ENCODE measurements around the gene ACTG1. TPM values are rescaled to one million over a fixed set of nuclear protein-coding genes. Genes with fewer than 3 reads are reported as not detected.

Gene ACTG1
- total and polyA plus RNA-seq, 9 of the 15 experiments (the other 6 are each of a cell fraction or from before 2014, with no cell fraction given) = 224 to 1,775 (median 568) TPM

GRCh38 chr17:81550285-81550684 lies 37.7 kb upstream of the ACTG1 start:
- in situ Hi-C loops (cut with MboI) = no loop called here
- Histone ChIP-seq H3K4me1 (replicated peaks in 1 of 2; ENCODE audit: control insufficient read depth in 2 of 2, insufficient read depth in 2 of 2, low read length in 2 of 2) (peaks cover 19 to 64% of the 10 kb centered on the region in 2 experiments; a peak in 4 of 5 replicates), H3K36me3 (ENCODE audit: control insufficient read depth, insufficient read depth, low read length) (peaks cover 56% of the 10 kb centered on the region), H3K9me1 (ENCODE audit: control insufficient read depth, insufficient read depth, low read length) (peaks cover 4% of the 10 kb centered on the region), H3K27ac (ENCODE audit: extremely low read depth, low read depth, low read length) (no peak overlapping the region), H3K4me2 (ENCODE audit: insufficient read depth, low read length) (no peak overlapping the region), H3K9me3 (replicated peaks; ENCODE audit: control insufficient read depth, insufficient read depth, low read depth, low read length) (no peaks in the 10 kb centered on the region), H2AFZ (ENCODE audit: low read depth, low read length) (no peak overlapping the region), H3K27me3 (ENCODE audit: control insufficient read depth in 2 of 2, insufficient read depth in 2 of 2, low read length in 2 of 2) (no peaks in the 10 kb centered on the region), H3K9ac (ENCODE audit: insufficient read depth in 1 of 2, low read depth in 2 of 2, low read length in 2 of 2) (peak overlapping the region in 1 of 2 experiments; percentile 96; a peak in 2 of 4 replicates), H3K79me2 (ENCODE audit: control insufficient read depth, insufficient read depth, low read length) (peaks cover 37% of the 10 kb centered on the region), H4K20me1 (replicated peaks; ENCODE audit: control insufficient read depth, insufficient read depth, low read length) (peaks cover 12% of the 10 kb centered on the region; the same call in 1 of the 2 replicates), H3K4me3 (no peak overlapping the region)
- TF ChIP-seq TEAD4 (IDR thresholded peaks at IDR 0.05; ENCODE audit: low read length) = no peak
- no peak for TF ChIP-seq TEAD4 (CRISPR knock-in tag; IDR thresholded peaks at IDR 0.05; ENCODE audit: borderline replicate concordance)
- TF ChIP-seq RBBP5 (IDR thresholded peaks at IDR 0.05; ENCODE audit: borderline replicate concordance, insufficient read depth, low read length, poor library complexity, severe bottlenecking) = peak; percentile 3
- 93% methylated on average over 13 of the region's 15 CpGs for WGBS (ENCODE audit: insufficient coverage, low coverage, missing lambda C conversion rate)
- intact Hi-C loops (cut with micrococcal nuclease) = no loop called here
- DNase-seq (ENCODE audit: extremely low read depth in 1 of 4, low spot score in 3 of 4) = no peak
- no peak for FAIRE-seq
- no TSS peak for BruUV-seq (replicated peaks)
- no peak for ATAC-seq
- POLR2A ChIA-PET = interaction anchor here (1.5 kb wide), 1 partner anchor 34 kb away, joined by 3 read pairs; no protein-coding TSS in a partner anchor
- CTCF ChIA-PET (ENCODE audit: low intra/inter-chr PET ratio) = no interaction called here

GRCh38 chr17:81549826-81550225 lies 37.2 kb upstream of the ACTG1 start:
- ATAC-seq (no peak), DNase-seq (ENCODE audit: extremely low read depth in 1 of 4, low spot score in 3 of 4) (no peak), FAIRE-seq (no peak)
- Histone ChIP-seq H3K27ac (ENCODE audit: extremely low read depth, low read depth, low read length) (no peak overlapping the region), H3K27me3 (ENCODE audit: control insufficient read depth in 2 of 2, insufficient read depth in 2 of 2, low read length in 2 of 2) (no peaks in the 10 kb centered on the region), H3K4me3 (no peak overlapping the region), H3K4me1 (replicated peaks in 1 of 2; ENCODE audit: control insufficient read depth in 2 of 2, insufficient read depth in 2 of 2, low read length in 2 of 2) (peaks cover 19 to 64% of the 10 kb centered on the region in 2 experiments; a peak in 4 of 5 replicates), H2AFZ (ENCODE audit: low read depth, low read length) (no peak overlapping the region), H3K9me1 (ENCODE audit: control insufficient read depth, insufficient read depth, low read length) (peaks cover 4% of the 10 kb centered on the region), H3K9ac (ENCODE audit: insufficient read depth in 1 of 2, low read depth in 2 of 2, low read length in 2 of 2) (peak overlapping the region in 1 of 2 experiments; percentile 15; a peak in 2 of 4 replicates), H3K79me2 (ENCODE audit: control insufficient read depth, insufficient read depth, low read length) (peaks cover 37% of the 10 kb centered on the region), H3K9me3 (replicated peaks; ENCODE audit: control insufficient read depth, insufficient read depth, low read depth, low read length) (no peaks in the 10 kb centered on the region), H3K36me3 (ENCODE audit: control insufficient read depth, insufficient read depth, low read length) (peaks cover 60% of the 10 kb centered on the region), H4K20me1 (replicated peaks; ENCODE audit: control insufficient read depth, insufficient read depth, low read length) (peaks cover 12% of the 10 kb centered on the region; the same call in 1 of the 2 replicates), H3K4me2 (ENCODE audit: insufficient read depth, low read length) (no peak overlapping the region)
- intact Hi-C loops (cut with micrococcal nuclease) = no loop called here
- ChIA-PET CTCF (ENCODE audit: low intra/inter-chr PET ratio) (no interaction called here), POLR2A (no interaction called here)
- no TSS peak for BruUV-seq (replicated peaks)
- peak; percentile 45; the same call in 1 of the 2 replicates for TF ChIP-seq ZNF12 (CRISPR knock-in tag; IDR thresholded peaks at IDR 0.05)
- no peak for TF ChIP-seq RB1 (IDR thresholded peaks at IDR 0.05; ENCODE audit: low read depth)
- in situ Hi-C loops (cut with MboI) = no loop called here
- 92% methylated on average over 8 of the region's 8 CpGs for WGBS (ENCODE audit: insufficient coverage, low coverage, missing lambda C conversion rate)

Data from K562 (cell line).